CD1c-positive myeloid dendritic cell (primary cell): ENCODE data around the gene PERM1.
"Not testable (repeated sequence)": the region's sequence is repeated elsewhere in the genome, so short reads cannot be mapped to it uniquely, and the experiment has no call there.

Experiments used
- DNase-seq: peaks from one replicate; pipeline ENCODE4 v3.0.0-alpha.2; 2016; ENCODE audit errors: extremely low spot score

Gene PERM1

DNA sequence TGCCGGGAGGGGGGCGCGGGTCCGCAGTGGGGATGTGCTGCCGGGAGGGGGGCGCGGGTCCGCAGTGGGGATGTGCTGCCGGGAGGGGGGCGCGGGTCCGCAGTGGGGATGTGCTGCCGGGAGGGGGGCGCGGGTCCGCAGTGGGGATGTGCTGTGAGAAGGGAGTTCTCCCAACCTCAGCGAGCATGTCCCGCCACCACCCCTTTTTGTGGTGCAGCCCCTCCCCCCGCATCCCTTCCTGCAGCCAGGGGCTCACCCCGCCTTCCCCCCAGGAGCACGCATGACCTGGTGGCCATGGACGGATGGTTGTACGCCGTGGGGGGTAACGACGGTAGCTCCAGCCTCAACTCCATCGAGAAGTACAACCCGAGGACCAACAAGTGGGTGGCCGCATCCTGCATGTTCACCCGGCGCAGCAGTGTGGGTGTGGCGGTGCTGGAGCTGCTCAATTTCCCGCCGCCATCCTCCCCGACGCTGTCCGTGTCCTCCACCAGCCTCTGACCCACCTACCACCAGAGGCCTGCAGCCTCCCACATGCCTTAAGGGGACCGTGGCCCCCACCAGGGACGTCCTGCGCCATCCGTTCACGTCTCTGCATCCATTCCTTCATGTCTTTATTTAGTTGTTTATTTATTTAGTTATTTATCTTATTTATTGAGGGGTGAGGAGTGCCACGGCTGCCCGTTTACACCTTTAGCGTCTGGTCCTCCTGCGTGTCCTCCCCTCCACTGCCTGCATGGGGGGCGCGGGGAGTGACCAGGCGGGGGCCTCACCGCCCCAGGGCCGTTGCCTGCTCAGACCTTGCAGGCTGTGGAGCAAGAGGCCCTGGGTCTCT is 17.0 kb downstream of the PERM1 start:
- DNase-seq: no peak

DNA sequence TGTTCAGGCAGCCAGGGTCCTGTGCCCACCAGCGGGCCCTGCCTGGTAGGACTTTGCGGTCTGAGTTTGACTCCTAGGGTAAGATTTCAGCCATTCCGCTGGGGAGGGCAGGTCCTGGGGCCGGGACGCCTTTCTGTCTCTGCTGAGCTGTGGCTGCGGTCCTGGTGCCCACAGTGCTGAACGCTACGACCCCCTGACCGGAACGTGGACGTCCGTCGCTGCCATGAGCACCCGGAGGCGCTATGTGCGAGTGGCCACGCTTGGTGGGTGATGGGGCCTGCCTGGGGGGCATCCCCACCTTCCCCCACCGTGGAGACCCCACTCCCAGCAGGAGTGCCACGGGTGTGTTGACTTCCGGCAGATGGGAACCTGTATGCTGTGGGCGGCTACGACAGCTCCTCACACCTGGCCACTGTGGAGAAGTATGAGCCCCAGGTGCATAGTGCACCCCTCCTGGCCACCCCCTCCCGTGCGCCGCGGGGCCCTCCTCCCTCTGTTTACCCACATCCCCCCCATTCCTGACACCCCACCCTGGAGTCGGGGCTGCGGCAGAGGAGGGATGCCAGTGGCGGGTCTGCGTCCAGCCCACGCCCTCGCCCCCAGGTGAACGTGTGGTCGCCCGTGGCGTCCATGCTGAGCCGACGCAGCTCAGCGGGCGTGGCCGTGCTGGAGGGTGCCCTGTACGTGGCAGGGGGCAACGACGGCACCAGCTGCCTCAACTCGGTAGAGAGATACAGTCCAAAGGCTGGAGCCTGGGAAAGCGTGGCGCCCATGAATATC is 18.0 kb downstream of the PERM1 start:
- no peak for DNase-seq

DNA sequence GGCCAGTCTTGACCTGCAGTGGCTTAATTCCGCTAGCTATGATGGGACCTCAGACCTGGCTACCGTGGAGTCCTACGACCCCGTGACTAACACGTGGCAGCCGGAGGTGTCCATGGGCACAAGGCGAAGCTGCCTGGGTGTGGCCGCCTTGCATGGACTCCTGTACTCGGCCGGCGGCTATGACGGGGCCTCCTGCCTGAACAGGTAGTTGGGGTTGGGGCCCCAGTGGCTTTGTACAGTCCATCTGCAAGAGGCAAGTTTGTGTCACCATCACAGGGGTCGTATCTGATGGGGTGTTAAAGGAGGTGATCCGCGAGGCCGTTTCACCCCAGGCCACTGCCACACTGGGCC is 18.6 kb downstream of the PERM1 start:
- no peak for DNase-seq

DNA sequence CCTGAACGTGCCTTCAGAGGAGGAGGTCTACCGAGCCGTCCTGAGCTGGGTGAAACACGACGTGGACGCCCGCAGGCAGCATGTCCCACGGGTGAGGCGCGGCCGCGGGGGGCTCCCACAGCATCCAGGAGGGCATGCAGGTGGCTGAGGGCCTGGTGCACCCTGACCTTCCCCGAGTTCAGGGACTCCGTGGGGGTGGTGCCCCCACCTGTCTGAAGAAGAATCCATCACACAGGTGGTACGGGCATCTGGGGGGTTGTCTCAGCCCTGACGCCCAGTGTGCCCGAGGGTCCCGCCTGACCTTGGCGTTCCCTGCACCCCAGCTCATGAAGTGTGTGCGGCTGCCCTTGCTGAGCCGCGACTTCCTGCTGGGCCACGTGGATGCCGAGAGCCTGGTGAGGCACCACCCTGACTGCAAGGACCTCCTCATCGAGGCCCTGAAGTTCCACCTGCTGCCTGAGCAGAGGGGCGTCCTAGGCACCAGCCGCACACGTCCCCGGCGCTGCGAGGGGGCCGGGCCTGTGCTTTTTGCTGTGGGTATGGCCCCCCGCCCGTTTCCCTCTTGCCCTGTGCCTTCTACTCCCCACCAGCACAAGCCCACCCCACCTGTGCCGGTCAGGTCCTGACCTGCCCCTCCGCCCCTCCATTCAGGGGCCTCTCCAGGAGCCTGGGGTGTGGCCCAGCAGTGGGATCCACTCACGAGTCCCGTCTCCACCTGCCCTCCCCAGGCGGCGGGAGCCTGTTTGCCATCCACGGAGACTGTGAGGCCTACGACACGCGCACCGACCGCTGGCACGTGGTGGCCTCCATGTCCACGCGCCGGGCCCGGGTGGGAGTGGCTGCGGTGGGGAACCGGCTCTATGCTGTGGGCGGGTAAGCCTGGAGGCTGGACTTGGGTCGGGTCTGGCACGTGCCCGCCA is 19.3 kb downstream of the PERM1 start:
- DNase-seq: no peak

DNA sequence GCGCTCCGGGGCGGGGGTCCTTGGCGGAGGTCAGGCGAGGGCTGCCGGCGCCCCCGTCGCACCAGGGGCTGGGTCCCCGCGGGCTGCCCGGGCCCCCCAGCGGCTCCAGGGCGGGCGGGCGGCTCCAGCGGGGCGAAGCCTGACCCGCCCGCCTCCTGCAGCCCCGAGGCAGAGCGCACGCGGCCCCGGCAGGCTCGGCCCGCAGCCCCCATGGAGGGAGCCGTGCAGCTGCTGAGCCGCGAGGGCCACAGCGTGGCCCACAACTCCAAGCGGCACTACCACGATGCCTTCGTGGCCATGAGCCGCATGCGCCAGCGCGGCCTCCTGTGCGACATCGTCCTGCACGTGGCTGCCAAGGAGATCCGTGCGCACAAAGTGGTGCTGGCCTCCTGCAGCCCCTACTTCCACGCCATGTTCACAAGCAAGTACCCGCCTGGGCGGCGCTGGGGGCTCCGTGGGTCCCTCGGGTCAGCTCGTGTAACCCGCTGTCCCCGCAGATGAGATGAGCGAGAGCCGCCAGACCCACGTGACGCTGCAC is 20.7 kb downstream of the PERM1 start:
- no peak for DNase-seq

DNA sequence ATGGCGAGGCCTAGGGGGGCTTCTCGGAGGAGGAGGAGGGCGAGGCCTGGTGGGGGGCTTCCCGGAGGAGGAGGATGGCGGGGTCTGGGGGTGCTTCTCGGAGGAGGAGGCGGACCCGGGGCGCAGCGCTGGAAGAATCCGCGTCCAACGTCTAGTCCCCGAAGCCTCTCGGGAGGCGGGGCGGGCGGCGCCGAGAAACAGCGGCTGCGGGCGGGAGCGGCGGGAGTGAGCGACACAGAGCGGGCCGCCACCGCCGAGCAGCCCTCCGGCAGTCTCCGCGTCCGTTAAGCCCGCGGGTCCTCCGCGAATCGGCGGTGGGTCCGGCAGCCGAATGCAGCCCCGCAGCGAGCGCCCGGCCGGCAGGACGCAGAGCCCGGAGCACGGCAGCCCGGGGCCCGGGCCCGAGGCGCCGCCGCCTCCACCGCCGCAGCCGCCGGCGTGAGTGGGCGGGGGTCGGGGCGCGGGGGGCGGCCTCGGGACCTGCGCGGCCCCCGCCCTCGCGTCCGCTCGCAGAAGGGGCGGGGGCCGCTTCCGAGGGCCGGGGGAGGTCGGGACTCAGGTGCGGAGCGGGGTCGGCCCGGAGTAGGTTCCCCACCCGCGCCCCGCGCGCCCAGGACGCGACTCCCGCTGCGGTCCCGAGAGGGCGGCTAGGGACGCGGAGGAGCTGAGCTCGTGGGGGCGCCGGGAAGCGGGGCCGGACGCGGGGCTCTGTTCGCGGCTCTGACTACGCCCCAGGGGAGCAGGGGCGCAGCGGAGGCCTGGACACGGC is 21.3 kb downstream of the PERM1 start, which contains the start of gene KLHL17:
TSS of gene KLHL17 (plus strand) at position 222 of the 769 bp plus-strand sequence. CDS start at position 332, 110 bp downstream.
- DNase-seq: peak; percentile 77

DNA sequence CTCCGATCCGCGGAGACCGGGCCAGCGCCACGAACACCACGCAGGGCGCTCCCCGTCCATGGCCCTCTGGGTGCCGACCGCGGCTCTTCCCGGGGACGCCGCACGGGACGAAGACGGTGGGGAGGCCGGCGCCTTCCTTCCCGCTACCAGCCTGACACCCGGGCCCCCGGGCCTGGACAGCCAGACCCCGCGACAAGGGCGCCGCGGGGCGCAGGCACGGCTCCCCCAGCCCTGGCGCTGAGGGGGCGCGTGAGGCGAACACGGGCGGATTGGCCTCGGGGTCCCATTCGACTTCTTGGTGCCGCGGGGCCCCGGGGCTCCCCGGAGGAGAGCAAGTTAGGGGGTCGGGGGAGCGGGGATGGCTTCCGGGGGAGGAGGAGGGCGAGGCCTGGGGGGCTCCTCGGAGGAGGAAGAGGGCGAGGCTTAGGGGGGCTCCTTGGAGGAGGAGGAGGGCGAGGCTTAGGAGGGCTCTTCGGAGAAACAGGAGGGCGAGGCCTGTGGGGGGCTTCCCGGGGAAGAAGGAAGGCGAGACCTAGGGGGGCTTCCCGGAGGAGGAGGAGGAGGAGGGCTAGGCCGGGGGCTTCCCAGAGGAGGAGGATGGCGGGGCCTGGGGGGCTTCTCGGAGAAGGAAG is 22.0 kb downstream of the PERM1 start:
- no peak for DNase-seq

DNA sequence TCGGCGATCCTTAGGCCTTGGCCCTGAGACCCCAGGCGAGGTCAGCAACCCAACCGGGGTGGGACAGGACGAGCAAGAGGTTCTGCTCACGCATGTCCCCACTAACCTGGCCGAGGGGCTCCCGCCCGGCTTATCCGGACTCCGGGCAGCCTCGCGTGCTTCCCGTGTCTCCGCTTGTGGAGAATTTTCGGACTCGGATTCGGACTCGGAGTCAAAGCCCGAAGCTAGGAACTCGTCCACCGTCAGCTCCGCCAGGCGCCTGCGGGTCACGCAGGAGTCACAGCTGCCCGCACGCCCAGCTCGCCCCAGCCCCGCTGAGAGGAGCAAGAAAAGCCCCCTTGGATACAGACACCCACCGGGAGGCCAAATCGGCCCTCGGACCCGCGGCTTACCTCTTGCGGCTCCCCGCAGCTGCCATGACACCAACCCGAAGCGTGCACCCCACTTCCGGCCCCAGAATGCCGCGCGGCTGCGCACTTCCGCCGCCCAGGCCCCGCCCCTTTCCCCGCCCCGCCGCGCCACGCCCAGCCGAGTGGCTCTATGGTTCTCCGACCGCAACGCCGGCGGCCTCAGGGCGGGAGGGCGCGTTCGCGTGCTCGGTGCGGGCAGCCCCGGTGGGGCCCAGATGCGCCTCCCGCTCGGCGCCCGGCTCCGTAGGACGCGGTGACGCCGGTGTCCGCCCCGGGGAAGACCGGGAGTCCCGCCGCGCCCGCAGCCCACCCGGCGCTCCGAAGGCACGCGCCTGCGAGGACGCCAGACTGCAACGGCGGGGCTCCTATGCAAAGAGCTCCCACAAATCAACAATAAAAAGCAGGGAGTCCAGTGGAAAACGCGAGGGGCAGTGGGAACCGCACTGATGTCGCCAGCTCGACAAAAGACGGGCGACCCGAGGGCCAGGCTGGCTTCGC is 22.8 kb downstream of the PERM1 start, which contains the start of gene NOC2L:
TSS of gene NOC2L (minus strand) at position 434 of the 908 bp plus-strand sequence. CDS start at position 418, 16 bp downstream.
- peak; percentile 95 for DNase-seq

DNA sequence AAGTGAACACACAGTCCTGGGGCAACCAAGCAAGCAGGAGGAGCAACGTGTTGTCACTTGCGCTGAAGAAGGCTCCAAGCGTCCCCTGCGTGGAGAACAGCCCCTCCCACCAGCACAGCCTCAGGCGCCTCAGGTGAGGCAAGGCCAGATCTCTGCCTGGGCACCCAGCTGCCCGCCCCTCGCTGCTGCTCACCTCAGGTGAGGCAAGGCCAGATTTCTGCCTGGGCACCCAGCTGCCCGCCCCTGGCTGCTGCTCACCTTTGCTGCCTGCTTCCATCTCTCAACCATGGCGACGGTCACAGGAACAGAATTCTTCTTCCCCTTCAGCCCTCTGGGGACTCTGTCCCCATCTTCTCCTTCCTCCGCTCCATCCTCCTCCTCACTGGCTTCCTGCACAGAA is 25.3 kb downstream of the PERM1 start:
- no peak for DNase-seq

DNA sequence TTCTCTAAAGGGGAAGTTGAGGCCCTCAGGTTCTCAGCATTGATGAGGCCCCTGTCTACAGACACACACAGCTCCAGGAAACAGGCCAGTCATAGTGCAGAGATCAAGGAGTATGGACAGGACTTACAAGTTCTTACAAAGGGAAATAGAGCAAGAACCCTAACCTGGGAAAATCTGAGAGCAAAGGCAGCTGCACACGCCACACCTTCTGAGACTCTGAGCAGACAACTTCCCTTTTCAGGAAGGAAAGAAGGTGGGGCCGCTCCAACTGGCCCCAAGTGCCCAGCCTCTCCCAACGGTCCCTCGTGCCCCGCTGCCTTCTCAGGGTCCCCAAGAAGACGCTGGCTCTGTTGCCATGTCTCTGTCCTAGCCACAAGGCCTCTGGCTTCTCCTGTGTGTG is 26.4 kb downstream of the PERM1 start:
- DNase-seq: no peak

DNA sequence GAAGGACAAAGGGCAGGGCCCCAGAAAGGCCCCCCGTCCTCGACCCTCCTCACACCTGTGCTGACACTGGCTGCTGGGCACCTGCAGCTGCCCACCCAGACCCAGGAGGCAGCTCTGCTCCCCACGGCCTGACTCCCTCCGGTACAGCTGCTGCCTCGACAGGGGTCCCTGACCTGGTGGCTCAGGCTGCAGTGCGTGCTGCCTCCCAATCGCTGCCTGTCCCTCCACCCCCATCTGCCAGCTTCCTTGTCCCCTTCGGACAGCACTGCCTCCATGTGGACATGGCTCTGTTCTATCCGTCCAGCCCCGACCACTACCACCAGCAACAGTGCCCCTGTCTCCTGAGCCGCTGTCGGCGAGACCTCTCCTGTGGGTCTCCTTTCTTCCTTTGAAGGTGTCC is 27.0 kb downstream of the PERM1 start:
- no peak for DNase-seq

DNA sequence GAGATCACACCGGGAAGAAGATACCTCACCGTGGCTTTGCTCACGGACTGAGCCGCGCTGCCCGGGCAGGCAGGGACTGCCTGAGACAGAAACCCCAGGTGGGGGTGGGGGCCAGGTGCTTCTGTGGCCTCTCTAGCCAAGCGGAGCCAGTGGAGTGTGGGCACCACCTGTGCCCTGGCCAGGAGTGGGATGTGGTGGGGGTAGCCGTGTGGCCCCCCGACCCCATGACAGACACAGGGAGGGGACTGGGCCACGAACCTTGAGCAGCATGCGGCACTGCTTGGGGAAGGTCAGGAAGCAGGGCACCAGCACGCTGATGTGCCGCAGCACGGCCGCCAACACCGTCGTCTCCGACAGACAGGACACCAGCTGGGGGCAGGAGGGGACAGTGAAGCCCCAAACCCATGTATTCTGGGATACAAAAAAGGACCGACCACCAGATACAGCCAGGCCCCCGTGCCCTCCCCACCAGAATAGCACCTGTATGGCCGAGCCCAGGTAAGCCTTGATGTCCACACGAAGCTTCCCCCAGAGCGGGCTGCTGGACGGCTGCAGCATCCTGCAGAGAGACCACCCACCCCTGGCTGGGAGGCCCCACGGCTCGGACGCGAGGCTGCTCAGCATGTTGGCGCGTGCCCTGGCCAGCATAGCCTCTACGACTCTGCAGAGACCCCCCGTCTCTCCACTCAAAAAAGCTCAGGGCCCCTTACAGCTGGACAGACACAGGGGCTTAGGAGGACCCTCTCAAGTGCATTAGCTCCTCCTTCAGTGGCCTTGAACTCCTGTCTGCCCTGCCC is 28.2 kb downstream of the PERM1 start:
- DNase-seq: no peak

DNA sequence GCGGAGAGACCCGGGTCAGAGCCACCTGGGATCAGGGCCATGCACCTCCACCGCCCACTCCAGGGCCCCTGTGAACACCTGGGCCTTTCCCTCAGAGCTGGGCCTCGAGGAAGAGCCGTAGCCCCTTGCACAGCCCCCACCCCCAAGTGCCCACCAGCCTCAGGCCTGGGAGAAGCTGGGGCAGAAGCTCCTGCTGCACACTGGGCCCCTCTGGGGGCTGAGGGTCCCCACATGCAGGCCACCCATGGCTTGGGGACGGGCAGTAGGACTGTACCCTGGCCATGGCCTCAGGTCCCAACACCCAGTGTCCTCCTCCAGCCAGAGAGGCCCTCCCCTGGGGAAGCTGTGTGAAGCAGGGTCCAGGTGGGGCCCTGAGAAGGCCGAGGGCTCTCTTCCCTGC is 29.3 kb downstream of the PERM1 start:
- DNase-seq: no peak

DNA sequence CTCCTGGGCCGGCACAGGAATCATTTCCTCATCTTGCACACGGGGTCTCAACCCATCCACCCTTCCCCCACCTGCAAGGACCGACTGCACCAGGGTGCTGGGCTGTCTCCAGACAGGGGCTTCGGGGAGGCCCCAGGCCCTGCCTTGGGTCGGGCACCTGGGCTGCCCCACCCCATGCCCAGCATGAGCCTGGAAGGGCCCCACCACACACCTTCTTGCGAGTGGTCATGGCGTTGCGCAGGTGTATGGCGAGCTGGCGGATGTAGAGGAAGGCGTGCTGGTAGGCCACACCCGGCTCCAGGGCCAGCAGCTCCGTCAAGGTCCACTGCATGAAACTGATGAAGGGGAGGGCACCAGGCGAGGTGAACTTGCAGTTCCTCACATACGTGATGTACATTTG is 29.7 kb downstream of the PERM1 start:
- DNase-seq: no peak

DNA sequence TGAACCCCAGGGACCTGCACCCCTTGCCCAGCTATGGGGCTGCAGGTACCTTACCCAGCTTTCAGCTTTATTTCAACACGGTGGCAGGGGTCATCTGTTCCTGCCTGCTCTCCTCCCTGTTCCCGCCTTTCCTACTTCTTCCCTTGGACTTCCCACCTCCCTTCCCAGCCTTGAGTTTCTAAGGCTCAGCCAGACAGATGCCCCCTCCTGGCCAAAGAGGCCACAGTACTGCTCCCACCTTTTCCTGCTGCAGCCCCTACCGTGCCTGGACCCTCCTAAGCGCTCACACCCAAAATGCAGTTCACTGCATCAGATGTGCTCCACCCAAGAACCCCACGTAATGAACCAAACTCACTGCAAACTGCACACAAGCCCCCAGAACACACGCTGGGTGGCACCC is 30.5 kb downstream of the PERM1 start:
- DNase-seq: no peak

DNA sequence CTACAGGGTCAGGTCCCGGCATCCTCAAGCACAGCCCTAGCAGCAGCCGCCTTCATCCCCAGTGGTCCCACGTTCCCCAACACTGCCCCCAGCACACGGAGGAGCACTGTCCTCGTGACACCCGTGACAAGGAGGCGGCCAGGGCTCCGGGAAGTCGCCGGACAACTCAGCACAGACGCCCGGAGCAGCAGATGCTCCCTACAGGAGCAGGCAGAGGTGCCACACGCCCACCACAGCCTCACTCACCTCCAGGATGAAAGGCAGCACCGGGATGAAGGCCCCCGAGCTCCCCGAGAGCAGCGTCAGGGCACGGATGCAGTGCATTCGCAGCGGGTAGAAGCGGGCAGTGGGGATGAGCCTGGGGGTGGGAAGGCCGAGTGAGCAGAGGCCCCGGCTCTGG is 31.0 kb downstream of the PERM1 start:
- no peak for DNase-seq

DNA sequence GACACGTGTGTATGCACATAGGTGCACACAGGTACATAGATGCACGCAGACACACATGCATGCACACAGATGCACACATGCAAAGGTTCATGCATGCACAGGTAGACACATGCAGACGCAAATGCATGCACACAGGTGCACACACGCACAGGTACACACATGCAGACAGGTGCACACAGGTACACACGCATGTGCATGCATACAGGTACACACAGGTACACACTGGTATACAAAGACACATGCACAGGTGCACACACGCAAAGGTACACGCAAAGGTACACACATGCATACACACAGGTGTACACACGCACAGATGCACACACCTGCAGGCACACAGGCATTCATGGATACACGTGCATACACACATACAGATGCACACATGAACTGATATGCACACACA is 31.6 kb downstream of the PERM1 start:
- DNase-seq: no peak

DNA sequence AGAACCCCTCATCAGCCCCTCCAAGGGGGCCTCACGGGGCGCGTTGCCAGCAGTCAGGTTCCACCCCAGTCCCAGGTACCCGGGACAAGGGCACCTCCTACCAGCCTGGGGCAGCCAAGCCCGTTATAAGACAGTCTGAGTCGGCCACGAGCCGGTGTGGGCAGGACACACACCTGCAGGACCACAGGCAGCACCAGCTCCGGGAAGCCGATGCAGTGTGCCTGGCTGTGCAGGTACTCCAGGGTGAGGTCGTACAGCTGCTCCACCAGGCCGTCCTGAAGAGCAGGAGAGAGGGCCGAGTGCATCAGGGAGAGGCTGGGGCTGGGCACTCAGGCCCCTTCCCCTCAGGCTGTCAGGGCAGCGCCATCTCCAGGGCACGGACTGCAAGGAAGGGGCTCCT is 33.9 kb downstream of the PERM1 start:
- DNase-seq: no peak

DNA sequence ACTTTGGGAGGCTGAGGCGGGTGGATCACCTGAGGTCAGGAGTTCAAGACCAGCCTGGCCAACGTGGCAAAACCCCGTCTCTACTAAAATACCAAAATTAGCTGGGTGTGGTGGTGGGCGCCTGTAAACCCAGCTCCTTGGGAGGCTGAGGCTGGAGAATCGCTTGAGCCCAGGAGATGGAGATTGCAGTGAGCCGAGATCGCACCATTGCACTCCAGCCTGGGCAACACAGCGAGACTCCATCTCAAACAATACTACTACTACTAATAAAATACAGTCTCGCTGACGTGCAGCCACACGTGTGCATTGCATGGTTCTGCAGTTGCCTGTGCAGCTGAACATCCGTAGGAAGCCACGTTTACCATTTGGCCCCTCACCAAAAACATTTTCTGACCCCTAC is 35.1 kb downstream of the PERM1 start:
- DNase-seq: not testable (repeated sequence)
